NCI-H1436 treated with DMSO at 0.1 percent for 48 hours (cell line): ENCODE measurements around the gene ZBED2.

Experiments used
- DNase-seq: peaks from one replicate; lab custom pipeline; 2025; lab: John Stamatoyannopoulos, UW

ZBED2 gene

DNA sequence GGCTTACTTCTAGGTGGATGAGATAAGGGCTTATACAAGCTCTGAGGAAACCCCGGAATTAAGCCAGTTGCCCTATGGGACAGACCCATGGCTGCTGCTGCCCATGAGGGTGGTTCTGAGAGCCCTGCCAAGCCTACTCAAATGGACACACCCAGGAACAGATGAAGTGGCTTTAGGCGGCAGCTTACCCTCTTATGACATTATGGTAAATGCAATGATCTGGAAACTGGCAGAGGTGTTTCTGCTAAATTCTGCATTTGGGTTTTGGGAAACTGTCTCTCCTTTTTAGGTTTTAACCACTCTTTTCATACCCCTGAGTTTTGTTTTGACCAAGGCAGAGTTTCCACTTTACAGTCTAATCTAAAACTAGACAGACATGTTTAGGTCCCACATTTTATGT lies 9.0 kb upstream of the ZBED2 start:
- no peak for DNase-seq

DNA sequence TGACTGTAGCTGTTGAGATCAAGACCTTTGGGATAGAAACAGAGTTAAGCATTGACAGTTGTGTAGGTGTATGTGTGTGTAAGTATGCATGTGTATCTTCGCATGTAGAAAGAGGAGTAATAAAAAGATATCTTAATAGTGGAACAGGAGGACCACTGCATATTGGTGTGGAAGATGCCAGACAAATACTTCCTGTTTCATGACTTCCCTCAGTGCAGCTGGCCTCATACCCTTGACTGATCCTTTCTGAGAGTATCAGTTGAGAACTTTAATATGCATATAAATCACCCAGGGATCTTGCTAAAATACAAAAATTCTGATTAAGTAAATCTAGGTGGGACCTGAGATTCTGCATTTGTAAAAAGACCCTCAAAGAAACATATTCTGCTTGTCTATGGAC lies 8.5 kb upstream of the ZBED2 start:
- no peak for DNase-seq

DNA sequence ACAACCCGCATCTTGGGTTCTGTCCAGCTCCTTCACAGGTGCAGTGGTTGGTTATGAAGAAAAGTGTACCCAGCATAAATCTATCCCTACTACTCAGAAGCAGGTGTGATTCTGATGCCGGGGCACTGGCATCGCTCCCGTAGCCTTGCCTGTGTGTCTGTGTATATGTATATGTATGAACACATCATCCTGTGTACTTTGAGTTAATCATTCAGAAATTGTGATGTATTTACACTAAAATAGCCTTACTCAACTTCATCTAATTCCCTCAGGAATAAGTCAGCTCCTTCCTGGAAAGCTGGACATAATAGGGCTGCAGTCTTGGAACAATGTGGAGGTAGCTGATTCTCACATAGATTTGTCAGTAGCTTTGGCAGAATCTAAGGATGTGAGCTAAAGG lies 6.7 kb upstream of the ZBED2 start:
- no peak for DNase-seq

DNA sequence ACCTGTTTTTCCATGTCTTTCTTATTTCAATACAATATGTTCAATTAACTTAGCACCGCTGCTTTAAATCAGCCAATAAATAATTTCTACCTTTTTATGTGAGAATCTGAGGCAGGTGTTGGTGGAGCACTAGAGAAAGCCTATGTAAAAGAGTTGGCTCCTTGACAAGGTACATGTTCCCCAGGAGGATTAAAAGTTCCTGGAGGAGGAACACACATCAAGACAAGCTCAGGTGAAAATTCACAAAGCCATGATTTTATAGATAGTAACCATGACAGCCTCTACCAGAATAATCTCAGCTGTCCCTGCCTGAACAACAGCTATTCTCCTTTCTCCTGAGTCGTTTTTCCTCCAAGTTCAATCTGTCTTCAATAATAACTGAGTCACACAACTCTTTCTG lies 3.4 kb upstream of the ZBED2 start:
- no peak for DNase-seq

GRCh38 chr3:111598139-111598538 lies 3.0 kb upstream of the ZBED2 start:
- no peak for DNase-seq

- DNase-seq, result no peak
Measured at GRCh38 chr3:111596328-111596727, 1.2 kb upstream of the ZBED2 start.

- DNase-seq, result no peak
Measured at GRCh38 chr3:111594781-111595180, 365 bp downstream of the ZBED2 start.

DNA sequence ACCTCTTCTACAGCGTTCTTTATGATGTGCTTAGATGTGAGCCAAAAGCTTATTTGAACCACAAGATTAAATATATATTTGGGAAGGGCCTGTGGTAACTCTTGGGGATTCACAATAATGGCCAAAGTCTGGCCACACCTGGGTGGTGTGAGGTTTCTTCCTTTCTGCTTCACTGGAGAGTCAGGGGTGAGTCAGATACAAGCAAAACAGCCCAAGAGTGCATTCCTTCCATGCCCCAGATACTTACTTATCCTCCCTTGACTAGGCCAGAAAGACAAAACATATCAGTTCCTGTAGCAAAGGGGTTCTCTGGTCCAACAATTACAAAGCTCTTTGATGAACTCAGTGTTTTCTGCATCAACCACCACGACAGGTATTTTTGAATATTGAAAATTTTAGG lies 941 bp downstream of the ZBED2 start:
- DNase-seq, result no peak

DNA sequence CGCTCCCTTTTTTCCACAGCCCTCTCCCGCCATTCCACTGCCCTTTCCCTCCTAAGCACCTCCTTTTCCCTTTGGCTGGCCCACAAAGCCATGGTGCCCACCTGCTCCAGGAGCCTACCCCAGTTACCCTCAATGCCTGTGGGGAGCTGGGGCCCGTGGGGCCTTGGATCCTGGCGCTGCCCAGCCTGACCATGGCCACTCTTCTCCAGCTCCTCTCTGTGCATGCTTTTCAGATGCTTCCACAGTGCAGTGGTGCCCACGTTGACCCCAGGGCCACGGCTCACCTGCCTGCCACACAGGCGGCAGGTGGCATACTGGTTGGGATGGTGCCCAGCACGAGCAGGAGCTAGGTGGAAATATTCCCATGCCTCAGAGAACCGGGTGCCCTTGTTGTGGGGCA lies 1.5 kb downstream of the ZBED2 start:
- no peak for DNase-seq

- no peak for DNase-seq
Measured at GRCh38 chr3:111592936-111593335, 2.2 kb downstream of the ZBED2 start.

DNA sequence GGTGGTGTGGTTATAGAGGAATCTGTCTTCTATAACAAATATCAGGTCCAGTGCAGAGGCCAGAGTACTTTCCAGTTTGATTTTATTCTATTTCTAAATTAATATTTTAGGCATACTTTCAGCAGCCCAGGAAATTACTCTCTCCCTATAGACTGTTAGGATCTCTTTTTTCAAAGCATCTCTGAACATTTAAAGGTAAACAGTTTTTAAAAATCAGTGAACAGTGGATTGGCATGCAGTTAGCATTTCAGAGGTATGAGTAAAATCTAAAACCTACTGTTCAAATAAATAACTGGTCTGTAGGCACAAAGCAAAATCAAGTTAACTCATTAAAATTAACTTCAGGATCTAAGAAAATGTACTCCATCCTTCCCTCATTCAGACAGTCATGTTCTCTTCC lies 3.0 kb downstream of the ZBED2 start:
- DNase-seq, result no peak

- DNase-seq, result no peak
Measured at GRCh38 chr3:111591555-111591954, 3.6 kb downstream of the ZBED2 start.

GRCh38 chr3:111590143-111590491 lies 5.0 kb downstream of the ZBED2 start:
- DNase-seq, result no peak

- no peak for DNase-seq
Measured at GRCh38 chr3:111589303-111590142, 5.6 kb downstream of the ZBED2 start.

DNA sequence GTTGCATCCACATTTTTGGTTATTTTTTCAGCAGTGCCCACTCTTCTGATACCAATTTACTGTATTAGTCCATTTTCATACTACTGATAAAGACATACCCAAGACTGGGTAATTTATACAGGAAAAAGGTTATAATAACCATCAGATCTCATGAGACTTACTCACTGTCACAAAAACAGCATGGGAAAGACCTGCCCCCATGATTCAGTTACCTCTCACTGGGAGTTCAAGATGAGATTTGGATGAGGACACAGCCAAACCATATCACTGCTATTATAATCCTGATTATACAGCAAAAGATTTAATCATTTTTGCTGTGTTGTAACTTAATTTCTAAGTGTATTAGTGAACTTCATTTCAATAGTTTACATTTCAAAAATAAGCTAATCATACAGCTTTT lies 6.6 kb downstream of the ZBED2 start:
- no peak for DNase-seq

DNA sequence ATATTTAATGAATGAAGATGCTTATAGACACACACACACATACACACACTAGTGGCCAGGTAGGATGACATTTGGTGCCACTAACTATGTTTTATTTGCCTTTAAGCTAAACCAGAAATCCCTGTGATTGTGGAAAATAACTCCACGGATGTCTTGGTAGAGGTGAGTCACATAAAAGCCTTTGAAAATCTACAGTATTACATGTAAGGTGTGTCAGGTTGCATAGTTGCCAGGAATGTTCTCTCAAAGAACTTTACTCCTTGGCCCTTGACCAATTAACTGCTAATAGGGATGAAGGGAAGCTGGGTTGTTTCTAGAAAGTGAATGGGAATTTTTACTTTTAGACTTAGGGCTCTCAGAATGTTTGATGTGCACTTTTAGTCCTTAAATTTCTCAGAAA lies 9.9 kb downstream of the ZBED2 start:
- no peak for DNase-seq

DNA sequence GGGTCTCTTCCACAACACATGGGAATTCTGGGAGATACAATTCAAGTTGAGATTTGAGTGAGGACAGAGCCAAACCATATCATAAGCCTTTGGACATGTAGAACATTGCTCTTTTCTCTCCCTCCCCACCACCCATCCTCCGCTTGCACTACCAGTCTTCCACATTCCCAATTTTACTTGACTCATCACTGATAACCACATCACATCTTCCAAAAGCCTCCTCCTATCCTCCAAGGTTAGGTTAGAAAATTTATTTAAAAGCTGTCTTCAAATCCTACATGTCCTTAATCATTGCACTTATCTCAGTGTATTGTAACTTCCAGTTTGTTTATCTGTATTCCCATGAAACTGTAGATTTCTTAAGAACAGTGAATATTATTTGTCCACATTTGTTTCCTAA lies 10.4 kb downstream of the ZBED2 start:
- no peak for DNase-seq

- no peak for DNase-seq
Measured at GRCh38 chr3:111582120-111582474, 13.0 kb downstream of the ZBED2 start.

DNA sequence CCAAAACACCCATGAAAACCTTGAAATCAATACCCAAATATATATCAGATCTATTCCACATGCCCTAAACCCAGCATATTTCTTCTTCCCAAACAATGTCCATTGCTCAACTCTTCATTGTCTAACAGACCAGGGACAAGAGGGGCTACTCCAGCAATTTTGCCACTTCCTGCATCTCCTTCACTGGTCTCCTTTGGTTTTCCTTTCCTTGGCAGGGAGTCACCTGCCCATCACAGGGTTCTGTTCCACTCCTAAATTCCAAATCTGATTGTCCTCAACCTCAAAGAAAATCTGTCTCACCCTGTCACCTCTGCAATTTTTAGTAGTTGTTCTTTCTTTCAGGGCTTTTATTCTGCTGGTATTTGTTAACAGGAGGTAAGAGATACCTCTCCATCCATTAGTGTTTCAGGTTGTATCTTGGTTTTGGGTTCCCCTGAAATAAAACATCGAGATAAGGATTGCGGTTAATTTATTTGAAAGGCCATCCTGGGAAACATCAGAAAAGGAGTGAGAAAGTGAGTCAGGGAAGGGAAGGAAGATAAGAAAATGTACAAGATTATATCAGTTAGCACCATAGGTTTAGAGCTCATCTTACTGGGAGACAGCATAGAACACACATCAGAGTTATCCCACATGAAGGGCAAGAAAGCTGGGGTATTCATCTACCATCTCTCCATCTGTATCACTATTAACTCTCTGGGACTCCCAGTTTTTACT lies 13.6 kb downstream of the ZBED2 start:
- DNase-seq, result no peak

- no peak for DNase-seq
Measured at GRCh38 chr3:111579495-111579894, 15.7 kb downstream of the ZBED2 start.

DNA sequence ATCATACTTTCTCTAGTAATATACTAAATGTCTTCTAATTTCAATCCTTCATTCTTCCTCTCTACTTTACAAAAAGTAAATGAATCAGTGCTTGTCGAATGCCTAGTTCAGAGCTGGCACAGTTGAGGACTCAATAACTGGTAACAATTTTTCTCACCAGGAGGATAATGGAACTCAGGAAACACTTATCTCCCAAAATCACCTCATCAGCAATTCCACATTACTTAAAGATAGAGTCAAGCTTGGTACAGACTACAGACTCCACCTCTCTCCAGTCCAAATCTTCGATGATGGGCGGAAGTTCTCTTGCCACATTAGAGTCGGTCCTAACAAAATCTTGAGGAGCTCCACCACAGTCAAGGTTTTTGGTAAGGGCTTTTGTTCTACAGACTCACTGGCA lies 16.3 kb downstream of the ZBED2 start:
- no peak for DNase-seq

DNA sequence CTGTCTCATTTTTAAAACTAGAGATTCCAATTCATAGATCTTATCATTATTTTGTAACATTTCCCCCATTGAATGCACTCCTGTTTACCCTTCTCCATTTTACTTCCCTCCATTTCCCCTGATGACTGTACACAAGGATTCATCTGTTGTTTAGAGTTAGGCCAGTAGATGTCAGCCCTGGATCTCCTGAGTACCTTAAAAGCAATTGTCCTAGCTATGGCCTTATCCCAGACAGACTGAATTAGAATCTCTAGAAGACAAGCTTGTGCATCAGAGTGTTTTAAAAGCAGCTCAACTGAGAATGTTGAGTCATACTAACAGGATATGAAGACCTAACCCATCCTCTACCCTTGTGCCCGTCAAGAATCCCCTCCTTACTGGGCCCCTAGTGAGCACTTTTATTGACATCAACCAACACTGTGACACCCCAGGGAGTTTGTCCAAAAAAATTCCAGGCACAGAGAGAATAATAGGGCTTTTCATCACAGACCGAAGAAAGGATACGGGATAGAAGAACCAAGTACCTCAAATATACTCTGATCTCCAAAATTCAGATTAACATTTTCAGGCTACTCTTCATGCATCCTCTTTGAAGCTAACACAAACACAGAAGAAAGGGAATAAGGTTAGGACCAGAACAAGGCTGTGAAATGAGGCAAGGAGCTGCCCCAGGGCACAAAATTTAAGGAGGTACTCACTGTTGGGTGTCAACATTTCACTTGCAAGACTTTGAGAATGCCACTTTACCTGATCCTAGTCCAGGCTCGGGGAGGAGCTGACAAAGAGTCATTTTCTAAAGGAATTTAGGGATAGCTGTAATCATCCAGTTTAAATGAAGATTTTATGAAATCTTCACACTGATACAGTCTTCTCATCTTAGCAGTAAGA lies 17.1 kb downstream of the ZBED2 start:
- peak; percentile 1 for DNase-seq

- DNase-seq, result no peak
Measured at GRCh38 chr3:111577113-111577512, 18.0 kb downstream of the ZBED2 start.
